ENCODE data around the gene IGF2BP1. TPM values are rescaled to one million over a fixed set of nuclear protein-coding genes. Genes with fewer than 3 reads are reported as not detected.
"Not testable (repeated sequence)": the region's sequence is repeated elsewhere in the genome, so short reads cannot be mapped to it uniquely, and the experiment has no call there.

Gene IGF2BP1
- total RNA-seq, 6 experiments from 2014 or later = 26.5 to 65.4 (median 60.0) TPM

GRCh38 chr17:49093131-49093530, 95.9 kb downstream of the IGF2BP1 start:
- DNase-seq = no peak
- H3K36me3 Mint-ChIP-seq (ENCODE audit: low read depth) = peaks cover 11% of the 10 kb centered on the region

GRCh38 chr17:49100601-49101000, 103.4 kb downstream of the IGF2BP1 start:
- Mint-ChIP-seq H3K9me3 (no peaks in the 10 kb centered on the region), H3K4me3 (no peak overlapping the region), H3K36me3 (ENCODE audit: low read depth) (no peaks in the 10 kb centered on the region), H3K27ac (peak overlapping the region; percentile 81), H3K4me1 (ENCODE audit: low read depth) (peaks cover 39% of the 10 kb centered on the region), H3K27me3 (ENCODE audit: insufficient read depth) (no peaks in the 10 kb centered on the region; the same call in none of the 2 replicates)
- no peak for TF ChIP-seq CTCF (IDR thresholded peaks at IDR 0.05)
- DNase-seq = no peak

More at GRCh38 chr17:49093131-49093530, 95.9 kb downstream of the IGF2BP1 start:
- Mint-ChIP-seq H3K9me3 (peaks cover 14% of the 10 kb centered on the region), H3K27ac (no peak overlapping the region), H3K4me3 (no peak overlapping the region), H3K4me1 (ENCODE audit: low read depth) (no peaks in the 10 kb centered on the region), H3K27me3 (ENCODE audit: insufficient read depth) (peaks cover 20% of the 10 kb centered on the region)
- no peak for TF ChIP-seq CTCF (IDR thresholded peaks at IDR 0.05)

DNA sequence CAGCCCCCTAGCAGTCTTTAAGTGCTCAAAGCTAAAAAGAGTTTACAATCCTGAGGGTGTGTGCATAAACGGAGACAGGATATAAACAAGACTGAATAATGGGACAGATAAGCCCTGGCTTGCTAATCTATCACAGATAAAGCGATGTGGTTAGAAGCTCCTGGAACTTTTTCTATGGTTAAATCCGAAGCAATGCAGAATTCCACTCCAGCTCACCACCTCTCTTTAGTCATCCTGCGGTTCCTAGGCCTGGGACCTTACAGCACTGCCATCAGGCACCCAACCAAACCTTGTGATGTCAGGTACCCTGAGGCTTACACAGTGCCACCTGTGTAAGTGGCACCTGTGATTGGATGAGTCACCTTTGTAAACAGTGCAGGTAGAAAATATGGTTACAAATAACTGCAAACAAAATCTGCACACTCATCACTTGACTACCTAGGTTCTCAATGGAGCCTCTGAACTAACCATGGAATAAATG, 103.9 kb downstream of the IGF2BP1 start:
- H3K27ac Mint-ChIP-seq = peak overlapping the region; percentile 81
- peak; percentile 90 for DNase-seq

GRCh38 chr17:49103360-49103759, 106.2 kb downstream of the IGF2BP1 start:
- peaks cover 67% of the 10 kb centered on the region for H3K4me1 Mint-ChIP-seq (ENCODE audit: low read depth)
- not testable (repeated sequence) for H3K4me3 Mint-ChIP-seq; H3K27me3 Mint-ChIP-seq (ENCODE audit: insufficient read depth); DNase-seq; H3K36me3 Mint-ChIP-seq (ENCODE audit: low read depth); H3K9me3 Mint-ChIP-seq; H3K27ac Mint-ChIP-seq

More for the DNA sequence above, 103.9 kb downstream of the IGF2BP1 start:
- no peak for TF ChIP-seq CTCF (IDR thresholded peaks at IDR 0.05)
- H3K36me3 Mint-ChIP-seq (ENCODE audit: low read depth) = no peaks in the 10 kb centered on the region
- no peaks in the 10 kb centered on the region for H3K9me3 Mint-ChIP-seq
- peaks cover 44% of the 10 kb centered on the region for H3K4me1 Mint-ChIP-seq (ENCODE audit: low read depth)
- no peaks in the 10 kb centered on the region; the same call in none of the 2 replicates for H3K27me3 Mint-ChIP-seq (ENCODE audit: insufficient read depth)
- no peak overlapping the region for H3K4me3 Mint-ChIP-seq

GRCh38 chr17:49104511-49105074, 107.4 kb downstream of the IGF2BP1 start:
- no peaks in the 10 kb centered on the region for H3K36me3 Mint-ChIP-seq (ENCODE audit: low read depth)

More at GRCh38 chr17:49104511-49105074, 107.4 kb downstream of the IGF2BP1 start:
- no peak for TF ChIP-seq CTCF (IDR thresholded peaks at IDR 0.05)
- peak; percentile 86 for DNase-seq
- peaks cover 78% of the 10 kb centered on the region for H3K4me1 Mint-ChIP-seq (ENCODE audit: low read depth)
- H3K4me3 Mint-ChIP-seq = no peak overlapping the region; the same call in 1 of the 2 replicates
- H3K27ac Mint-ChIP-seq = peak overlapping the region; percentile 72; the same call in 1 of the 2 replicates
- H3K27me3 Mint-ChIP-seq (ENCODE audit: insufficient read depth) = no peaks in the 10 kb centered on the region; the same call in 1 of the 2 replicates
- no peaks in the 10 kb centered on the region for H3K9me3 Mint-ChIP-seq

Other genes starting within 250 kb of the IGF2BP1 start
- gene TTLL6, start 180.2 kb upstream of the IGF2BP1 start, total RNA-seq (2021; fragmentation: NEBNext Ultra II Directional; extraction: Animal tissue kit (Norgen Biotek cat#: 25700)) = not detected
- 10 to 100 TPM; 71.5 to 91.1 (median 84.5) TPM for gene CALCOCO2, start 166.3 kb upstream of the IGF2BP1 start, total RNA-seq (2021; fragmentation: NEBNext Ultra II Directional; extraction: Animal tissue kit (Norgen Biotek cat#: 25700))
- gene ATP5MC1, start 104.6 kb upstream of the IGF2BP1 start, total RNA-seq (2021; fragmentation: NEBNext Ultra II Directional; extraction: Animal tissue kit (Norgen Biotek cat#: 25700)) = 100 to 1,000 TPM; 125 to 158 (median 145) TPM
- gene UBE2Z, start 89.0 kb upstream of the IGF2BP1 start, total RNA-seq (2021; fragmentation: NEBNext Ultra II Directional; extraction: Animal tissue kit (Norgen Biotek cat#: 25700)) = 100 to 1,000 TPM; 117 to 135 (median 125) TPM
- gene SNF8, start 52.5 kb upstream of the IGF2BP1 start, total RNA-seq (2021; fragmentation: NEBNext Ultra II Directional; extraction: Animal tissue kit (Norgen Biotek cat#: 25700)) = 100 to 1,000 TPM; 131 to 176 (median 157) TPM
- gene GIP, start 28.8 kb upstream of the IGF2BP1 start, total RNA-seq (2021; fragmentation: NEBNext Ultra II Directional; extraction: Animal tissue kit (Norgen Biotek cat#: 25700)) = under 1 TPM in 4 of 6 experiments, not detected in 2; 0.31 to 0.60 (median 0.35) TPM
- gene B4GALNT2, start 135.4 kb downstream of the IGF2BP1 start, total RNA-seq (2021; fragmentation: NEBNext Ultra II Directional; extraction: Animal tissue kit (Norgen Biotek cat#: 25700)) = not detected
- gene GNGT2, start 213.2 kb downstream of the IGF2BP1 start, total RNA-seq (2021; fragmentation: NEBNext Ultra II Directional; extraction: Animal tissue kit (Norgen Biotek cat#: 25700)) = not detected
- under 1 TPM in 1 of 6 experiments, not detected in 5; 0.11 TPM for gene ABI3, start 213.3 kb downstream of the IGF2BP1 start, total RNA-seq (2021; fragmentation: NEBNext Ultra II Directional; extraction: Animal tissue kit (Norgen Biotek cat#: 25700))
- under 1 TPM in 3 of 6 experiments, not detected in 3; 0.13 to 0.17 (median 0.17) TPM for gene PHOSPHO1, start 233.4 kb downstream of the IGF2BP1 start, total RNA-seq (2021; fragmentation: NEBNext Ultra II Directional; extraction: Animal tissue kit (Norgen Biotek cat#: 25700))